ENCODE measurements around the gene UBE3B.

The UBE3B gene

DNA sequence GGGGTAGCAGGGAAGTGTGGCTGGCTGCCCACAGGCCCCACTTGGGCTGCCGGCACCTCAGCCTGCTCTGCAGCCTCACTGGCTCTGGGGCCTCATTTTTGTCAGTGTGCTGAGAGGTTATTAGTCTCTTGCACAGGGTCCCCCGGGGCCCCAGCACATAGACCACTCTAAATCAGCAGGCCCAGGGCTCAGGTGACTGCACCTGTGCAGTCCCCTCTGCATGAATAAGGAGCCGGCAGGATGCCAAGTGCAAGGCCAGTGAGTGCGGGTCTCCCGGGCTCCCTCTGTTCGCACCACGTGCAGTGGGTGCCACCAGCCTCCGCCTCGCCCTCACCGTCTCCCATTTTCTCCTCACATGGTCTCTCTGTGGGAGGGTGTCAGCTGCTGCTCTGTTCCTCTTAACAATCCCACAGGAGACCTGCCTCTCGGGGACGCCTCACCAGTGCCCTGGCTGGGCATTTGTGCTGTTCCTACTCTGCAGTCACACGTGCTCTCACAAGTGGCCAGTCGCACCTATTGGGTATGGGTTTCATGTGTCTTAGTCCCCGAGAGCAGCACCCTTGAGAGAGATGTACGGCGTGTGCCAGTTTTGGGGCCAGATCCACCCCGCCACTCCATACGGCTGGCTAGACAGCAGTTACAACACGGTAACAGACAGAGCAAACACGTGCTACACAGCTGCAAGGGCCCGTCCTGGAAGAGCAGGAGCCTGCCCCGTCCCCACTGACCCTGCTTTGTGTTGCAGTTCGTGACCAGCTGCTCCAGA is 55.5 kb downstream of the UBE3B start:
- DNase-seq: no peak

DNA sequence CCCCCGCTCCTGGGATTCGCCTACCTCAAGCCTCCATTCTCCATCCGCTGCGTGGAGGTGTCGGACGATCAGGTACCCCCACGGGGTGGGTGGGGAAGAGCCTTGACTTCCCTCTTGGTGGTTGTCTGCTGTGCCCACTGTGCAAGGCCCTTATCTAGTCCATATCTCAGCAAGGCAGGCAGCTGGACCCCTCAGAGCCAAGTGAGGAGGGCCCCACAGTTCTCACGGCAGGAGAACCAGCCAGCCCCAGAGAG is 56.0 kb downstream of the UBE3B start:
- no peak for DNase-seq

DNA sequence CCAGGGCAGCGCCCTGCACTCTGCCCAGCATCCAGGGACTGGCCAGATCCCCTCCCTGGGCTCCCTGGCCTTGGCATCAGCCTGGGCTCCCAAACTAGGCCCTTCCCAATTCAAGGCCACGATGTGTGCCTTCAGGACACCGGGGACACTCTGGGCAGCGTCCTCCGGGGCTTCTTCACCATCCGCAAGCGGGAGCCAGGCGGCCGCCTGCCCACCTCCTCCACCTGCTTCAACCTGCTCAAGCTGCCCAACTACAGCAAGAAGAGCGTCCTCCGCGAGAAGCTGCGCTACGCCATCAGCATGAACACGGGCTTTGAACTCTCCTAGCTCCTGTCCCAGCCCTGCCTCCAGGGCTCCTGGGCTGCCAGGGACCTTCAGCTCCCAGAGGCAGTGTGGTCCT is 57.0 kb downstream of the UBE3B start:
- no peak for DNase-seq

DNA sequence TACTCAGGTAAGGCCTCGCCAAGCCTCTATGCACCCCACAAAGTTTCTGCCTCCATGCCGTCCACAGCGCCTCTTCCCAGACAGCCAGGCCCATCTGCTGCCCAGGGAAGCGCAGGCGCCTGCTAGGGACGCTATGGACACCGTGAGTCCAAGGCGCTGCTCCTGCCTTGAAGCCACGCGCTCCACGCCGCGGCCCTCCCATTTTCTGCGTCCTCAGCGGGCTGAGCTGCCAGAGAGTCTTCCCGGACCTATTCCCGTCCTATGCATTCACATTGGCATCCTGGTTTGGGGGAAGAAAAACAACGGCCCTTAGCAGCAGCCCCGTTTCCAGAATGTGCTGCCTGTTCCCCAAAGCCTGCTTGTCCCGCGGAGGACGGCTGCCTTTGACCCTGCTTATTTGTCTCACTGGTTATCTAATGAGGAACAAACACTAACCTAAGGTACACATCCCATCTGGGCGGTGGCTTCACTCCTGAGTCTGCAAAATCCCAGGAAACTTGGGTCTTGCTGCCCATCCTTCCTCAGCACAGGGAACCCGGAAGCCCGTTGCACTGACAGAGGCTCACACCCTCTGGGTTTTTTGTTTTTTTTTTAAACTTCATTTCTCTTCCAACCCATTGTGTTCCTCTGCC is 57.9 kb downstream of the UBE3B start:
- DNase-seq: no peak

DNA sequence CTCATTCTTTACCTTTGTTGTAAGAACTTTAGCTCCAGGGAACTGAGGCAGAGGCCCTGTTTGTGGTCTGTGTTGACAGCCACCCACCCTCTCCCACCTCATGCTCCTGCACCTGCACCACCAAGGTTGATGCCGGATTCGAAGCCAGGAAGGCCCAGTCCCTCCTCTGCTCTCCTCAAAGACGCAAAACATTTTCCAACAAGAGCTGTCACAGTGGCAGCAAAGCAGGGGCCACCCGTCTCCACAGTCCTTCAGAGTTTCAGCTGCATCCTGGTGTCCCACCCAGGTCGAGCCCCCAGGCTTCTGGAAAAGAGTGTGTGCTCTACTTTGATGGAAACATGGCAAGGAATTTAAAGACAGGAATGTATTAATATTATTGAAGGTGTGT is 58.4 kb downstream of the UBE3B start:
- DNase-seq: no peak

DNA sequence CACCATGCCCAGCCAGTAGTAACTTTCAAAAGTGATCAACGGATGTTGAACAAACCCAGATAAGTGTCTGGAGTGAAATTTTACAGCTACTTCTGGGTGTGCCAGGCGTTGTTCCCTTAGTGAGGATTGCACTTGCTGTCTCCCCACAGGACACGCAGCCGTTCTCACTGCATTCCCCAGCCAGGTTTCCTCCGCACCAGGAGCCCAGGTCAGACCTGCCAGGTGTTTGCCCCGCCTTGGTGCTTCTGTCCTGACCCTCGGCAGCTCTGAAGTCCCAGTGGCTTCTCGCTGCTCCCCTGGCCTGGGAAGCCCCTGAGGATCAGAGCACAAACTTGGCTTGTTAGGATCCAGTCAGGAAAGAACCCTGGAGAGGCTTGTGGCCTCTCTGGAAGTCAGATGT is 59.7 kb downstream of the UBE3B start:
- DNase-seq: no peak

DNA sequence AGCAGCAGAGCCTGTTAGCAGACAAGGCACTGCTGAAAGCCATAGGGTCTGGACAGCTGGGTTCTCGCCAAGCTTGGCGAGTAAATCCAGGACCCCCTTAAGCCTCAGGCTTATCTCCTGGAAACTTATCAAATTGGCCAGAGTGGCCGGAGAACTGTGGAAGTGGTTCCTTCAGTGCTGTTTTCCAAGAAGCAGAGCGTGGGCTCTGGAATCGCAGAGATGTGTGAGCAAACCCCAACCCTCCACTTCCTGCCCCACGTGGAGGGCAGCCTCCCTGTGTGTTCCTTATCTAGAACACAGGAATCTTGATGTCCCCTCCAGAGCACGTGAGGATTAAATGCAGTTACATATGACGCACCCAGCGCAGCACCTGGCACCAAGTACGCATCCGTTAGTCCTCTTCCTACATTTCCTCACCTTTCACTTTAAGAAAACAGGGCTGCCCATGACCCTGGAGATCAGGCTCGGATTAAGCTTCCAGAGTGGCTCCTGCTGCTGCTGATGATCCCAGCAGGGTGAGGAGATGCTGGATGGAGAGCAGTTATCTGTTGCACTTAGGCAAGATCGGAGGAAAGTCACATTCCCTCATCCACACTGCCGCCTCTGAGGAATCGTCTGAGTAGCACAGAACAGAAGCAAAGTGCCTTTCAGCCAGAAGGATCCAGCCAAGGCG is 60.9 kb downstream of the UBE3B start:
- no peak for DNase-seq

DNA sequence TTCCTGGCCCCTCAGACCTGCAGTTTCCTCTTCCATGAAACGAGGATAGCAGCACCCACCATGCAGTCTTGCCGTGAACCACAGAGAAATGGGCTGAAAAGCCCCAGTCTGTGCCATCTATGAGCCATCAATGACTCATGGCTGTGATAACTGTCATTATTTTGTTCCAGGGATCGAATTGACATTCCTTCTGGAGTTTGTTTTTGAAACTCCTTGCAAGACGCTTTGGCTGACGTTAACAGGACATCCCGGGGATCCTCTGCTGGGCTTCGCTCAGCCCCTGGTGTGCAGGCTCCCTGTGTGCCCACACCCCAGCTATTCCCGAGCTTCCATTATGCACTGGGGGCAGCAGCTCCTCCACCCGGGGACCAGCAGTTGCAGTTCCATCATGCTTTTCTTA is 62.1 kb downstream of the UBE3B start:
- DNase-seq: no peak

DNA sequence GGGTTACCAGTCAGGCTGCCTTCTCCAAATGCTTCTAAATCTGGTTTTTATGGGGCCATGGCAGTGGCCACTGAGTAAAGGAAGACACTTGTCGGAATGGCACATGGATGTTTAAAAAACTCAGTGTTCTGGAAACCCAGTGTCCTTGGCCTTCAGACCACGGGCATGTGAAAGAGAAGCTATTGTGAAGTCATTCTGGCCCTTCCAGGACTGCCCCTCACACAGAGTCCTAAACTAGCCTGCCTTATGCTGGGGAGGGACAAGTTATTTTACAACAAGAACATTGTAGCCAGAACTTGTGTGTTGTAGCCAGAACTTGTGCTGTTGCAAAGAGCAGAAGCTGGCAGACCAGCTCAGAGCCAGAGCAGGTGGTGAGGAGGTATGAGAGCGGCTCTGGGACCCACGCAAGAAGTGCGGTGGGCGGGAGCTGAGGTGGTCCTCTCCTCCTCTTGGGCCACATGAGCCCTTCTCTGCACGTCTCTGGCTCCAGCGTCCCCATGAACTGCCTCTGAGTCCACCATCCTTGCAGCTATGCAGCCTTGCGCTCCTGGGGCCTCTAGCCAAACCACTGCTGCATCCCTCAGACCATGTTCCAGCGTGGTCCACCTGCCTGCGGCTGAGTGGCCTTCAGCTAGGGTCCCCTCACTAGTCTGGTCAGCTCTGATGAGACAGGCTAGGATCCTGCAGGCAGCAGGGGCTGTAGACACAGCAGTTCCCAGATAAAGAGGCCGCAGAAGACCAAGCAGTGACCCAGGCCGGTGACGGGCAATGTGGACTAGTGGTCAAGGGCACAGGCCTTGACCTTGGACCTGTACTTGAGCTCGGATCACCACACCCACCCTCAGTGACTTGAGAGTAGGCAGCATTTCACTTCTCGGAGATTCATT is 63.3 kb downstream of the UBE3B start:
- no peak for DNase-seq

DNA sequence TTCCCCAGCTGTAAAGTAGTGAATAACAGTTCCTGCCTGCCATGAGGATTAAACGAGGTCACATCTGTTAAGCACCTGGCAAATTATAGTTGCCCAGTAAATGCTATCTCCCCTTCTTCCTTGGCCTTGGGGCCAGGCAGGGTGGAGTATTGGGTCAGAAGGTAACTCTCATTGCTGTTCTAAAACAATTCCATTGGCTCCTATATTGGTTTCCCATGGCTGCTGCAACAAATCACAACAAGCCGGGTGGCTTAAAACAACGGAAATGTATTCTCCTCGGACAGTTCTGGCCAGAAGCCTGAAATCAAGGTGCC is 63.9 kb downstream of the UBE3B start:
- DNase-seq: no peak

DNA sequence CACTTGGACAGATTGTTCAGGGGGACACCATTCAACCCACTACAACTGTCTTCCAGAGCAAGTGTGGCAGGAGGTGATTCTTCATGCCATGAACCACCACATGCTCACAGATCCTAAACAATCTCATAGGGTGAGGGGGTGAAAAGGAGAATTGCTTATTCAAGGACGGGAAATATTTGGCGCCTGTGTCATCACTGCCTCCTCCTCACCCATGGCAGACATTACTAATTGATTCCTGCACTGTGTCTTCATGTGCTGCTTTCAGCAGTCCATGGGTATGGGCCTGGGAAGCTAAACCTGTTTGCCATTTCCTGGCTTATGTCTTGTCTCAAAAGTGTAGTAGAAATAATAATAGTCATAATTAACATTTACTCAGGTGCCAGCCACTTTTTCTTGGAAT is 64.6 kb downstream of the UBE3B start:
- DNase-seq: no peak

DNA sequence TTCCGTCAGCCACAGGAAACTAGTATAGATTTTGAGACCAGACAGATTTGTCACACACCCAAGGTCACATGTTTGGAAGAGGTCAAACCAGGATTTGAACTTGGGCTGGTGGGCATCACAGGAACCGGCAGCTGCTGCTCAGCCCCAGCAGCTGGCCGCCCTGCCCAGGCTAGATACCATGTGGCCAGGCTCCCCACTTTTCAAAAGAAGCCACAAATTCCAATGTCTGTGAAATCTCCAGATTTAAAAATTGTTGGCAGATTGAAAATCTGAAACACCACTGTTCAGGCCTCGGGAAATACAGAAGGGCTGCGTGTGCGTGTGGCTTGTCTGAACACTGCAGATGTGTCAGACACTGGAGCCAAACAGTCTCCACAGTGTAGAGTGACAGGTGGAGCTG is 65.4 kb downstream of the UBE3B start:
- no peak for DNase-seq

DNA sequence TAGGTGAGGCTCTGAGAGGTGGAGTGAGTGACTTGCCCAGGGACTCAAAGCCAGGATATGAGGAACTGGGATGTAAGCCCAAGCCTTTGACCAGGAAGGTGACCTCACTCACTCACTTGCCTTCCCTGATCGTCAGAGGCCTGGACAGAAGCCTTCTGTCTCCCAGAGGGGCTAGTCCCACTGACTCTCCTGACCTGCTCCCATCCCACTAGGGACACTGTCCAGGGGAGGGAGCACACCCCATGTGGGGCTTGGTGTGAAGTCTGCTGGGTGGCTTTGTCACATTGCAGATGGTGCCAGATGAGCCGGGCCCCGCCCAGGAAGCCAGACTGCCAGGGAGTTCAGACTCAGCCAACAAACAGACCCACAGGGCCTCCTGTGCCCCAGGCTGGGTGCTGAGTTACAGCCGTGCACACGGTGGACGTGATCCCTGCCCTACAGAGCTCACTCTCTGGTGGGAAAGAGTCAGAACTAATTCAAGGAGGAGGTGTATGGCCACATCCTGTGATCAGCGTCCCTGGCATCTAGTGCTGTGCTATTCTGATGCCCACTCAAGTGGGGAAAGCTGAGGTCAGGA is 67.6 kb downstream of the UBE3B start:
- no peak for DNase-seq

DNA sequence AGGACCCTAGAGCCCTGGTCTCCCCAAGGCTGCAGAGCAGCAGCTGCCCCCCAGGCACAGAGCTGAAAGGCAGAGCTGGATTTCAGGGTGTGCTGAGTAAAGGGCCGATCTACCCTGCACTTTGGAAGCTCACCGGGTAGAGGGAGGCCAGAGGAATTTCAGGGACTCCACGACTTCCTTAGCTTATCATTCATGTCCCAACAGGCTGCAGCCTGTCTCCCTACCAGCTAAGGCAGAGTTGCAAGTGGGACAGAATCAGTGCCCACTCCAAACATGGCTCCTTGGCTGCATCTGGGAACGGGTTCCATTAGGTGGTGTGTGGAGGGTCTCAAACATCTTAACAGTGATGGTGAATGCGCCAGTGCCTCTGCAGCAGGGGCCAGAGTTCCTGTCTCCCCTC is 68.4 kb downstream of the UBE3B start:
- no peak for DNase-seq

DNA sequence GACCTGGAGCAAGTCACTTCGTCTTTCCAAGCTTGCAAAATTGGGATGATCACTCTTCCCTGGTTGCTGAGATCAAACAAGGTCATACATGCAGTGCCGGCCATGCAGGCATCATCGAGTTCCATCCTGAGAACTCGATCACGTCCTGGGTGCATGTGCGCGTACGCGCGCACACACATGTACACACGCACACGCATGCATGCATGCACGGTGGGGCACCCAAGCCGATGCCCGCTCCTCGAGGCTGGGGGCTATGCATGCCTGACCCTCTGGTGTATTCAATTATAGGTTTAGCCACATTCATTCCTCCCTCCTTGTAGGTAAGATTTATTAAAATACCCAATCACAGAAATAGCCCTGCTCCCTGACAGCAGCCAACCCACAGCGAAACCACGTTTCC is 69.9 kb downstream of the UBE3B start:
- no peak for DNase-seq

DNA sequence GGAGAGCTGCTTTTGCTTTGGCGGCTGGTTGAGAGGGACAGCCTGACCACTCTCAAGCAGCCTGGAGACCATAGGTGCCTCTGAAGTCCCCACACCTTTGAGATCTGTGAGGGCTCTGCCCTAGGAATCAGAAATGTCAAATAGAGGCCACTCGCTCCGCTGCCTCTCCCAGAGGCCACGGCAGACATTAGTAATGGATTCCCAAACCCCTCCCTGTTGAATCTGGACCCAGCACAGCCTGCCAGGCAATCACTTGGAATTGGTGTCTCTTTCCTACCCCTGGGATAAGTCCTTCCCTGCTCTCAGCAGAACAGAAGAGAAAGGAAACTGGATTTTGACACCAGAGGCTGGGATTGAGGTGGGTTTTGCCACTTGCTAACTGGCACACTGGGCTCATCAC is 70.8 kb downstream of the UBE3B start:
- DNase-seq: no peak

DNA sequence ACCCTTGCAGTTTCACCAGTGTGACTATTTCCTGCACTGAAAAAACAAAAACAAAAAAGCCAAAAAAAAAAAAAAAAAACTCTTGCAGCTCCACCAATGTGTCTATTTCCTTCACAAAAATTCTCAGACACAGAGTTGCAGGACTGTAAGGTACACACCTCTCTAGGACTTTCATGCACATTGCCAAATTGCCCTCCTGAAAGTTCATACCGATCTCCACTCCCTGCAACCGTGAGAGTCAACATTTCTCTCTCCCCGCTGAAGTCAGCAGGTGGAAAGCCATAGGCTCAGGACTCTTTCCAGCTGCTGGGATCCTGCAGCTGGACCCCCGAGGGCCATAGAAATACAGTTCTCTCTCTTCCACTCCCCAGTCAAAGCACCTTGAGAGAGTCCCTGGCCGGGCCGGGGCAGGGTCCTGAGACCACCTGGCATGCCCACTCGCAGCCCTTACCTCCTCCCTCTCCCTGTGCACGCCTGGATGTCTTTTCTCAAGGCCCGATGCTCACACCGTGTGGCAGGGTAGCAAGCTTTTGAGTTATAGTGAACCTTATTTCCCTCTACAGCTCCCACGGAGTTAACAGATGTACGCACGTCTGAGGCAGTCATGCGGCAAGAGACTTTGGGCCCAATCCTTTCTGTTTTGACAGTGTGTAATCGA is 72.3 kb downstream of the UBE3B start:
- no peak for DNase-seq

DNA sequence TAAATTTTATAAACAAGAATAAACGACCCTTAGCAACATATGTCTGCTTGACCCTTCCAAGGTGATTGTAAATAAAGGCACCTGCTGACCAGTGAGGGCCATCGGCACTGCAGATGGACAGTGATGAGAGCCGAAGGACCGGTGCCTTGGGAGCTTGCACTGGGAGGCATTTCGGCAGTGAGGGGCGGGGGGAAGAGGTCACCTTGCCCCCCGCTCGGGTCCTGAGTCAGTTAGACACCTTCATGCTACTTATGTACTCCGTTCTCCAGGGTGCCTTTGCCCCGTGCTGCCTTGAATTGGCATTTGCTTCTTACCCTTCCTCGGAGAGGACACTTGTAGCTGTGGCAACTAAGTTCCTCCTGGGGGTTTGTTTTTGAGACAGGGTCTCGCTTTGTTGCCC is 72.8 kb downstream of the UBE3B start:
- no peak for DNase-seq

DNA sequence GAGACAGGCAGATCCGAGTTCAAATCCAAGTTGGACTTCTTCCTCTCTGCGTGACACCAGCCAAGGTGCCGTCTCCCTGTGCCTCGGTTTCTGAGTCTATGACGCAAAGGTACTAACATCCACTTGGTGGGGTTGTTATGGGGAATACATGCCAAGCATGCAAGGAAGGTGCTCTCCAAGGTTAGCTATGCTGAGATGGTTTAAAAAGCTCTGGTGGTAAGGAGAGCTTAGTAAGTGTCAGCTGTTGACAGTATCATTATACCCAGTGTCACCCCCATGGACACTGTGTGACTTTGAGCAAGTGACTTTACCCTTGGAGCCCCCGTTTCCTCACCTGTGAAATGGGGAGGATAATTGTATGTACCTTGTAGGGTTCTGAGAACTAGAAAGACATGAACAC is 73.7 kb downstream of the UBE3B start:
- DNase-seq: no peak

DNA sequence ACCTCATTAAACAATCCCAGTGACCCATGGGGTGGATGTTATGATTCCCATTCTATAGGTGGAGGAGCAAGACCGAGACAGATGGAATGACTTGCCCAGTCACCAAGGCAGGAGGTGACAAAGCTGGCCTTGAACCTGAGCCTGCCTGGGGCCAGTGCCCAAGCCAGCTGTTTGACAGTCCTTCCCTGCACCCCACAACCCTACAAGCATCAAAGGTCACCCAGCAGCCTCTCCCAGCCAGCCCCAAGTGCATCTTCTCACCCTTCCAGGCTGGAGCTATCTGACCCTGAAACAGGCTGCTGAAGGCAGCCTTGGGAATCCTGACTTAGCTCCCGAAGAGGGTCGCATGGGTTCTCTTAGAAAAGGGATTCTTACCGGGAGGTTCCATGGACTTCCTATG is 75.5 kb downstream of the UBE3B start:
- no peak for DNase-seq

DNA sequence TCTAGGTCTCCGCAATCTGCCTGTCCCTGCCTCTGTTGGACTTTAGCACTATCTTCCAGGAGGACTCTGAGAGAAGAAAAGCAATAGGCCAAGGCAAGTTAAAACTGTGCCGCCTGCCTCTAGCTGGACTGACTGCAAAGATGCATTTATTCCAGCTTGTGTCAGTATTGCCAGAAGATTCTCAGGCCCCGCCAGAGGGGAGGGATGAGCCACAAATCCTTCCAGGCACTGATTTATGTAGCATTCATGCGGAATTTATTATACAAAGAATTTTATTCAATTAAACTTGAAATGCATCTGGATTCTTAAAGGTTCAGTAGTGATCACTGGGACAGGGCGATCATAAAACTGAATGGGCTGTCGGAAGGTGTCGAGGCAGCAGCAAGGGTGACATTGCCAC is 76.0 kb downstream of the UBE3B start:
- no peak for DNase-seq

DNA sequence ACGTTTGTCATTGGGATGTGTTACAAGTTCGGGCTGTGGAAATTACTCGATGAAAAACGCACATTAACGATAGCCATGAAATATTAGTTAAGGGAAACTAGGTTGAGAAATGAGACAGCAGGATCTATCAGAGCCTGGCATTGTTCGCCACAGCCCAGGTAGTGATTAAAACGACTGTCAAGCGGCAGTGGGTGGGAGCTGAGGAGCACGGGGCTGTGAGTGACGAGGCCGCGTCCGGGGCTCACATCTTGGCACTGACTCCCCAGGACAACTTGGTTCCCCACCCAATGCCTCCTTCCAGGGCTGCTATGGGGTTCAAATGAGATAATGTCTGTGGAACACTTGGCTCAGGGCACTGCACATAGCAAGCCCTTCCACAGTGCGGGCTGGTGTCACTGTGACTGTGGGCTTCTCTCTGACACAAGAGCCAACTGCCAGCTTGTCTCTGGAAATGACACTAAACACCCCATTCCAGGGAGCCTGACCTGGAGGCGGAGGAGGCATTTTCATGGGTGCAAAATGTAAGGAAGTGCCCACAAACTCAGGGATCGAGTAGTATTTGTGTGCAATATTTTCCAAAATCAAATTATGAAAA is 76.6 kb downstream of the UBE3B start:
- no peak for DNase-seq

DNA sequence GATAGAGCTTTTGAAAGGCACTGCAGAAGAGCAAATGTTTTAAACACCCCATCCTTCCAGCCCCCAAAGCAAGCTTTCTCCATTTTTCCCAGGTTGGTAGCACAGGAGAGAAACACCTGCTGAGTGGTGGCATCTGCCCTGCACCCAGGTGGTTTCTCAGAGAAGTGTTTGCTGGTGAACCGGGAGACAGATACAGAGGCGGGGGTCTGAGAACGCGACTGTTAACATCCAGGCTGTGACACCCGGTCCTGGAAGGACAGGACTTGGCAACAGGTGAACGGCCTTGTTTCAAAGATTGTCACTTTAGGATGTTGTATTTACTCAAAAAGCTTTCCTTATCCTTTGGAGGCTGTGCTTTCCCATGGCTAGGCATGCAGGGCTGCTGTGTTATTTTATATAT is 77.3 kb downstream of the UBE3B start:
- DNase-seq: no peak
